Ovary (tissue), 9 donors: Measurements from ENCODE around the gene FNBP1. TPM values are rescaled to one million over a fixed set of nuclear protein-coding genes. Genes with fewer than 3 reads are reported as not detected.
"Not testable (repeated sequence)": the region's sequence is repeated elsewhere in the genome, so short reads cannot be mapped to it uniquely, and the experiment has no call there.

ENCODE experiments used
- DNase-seq, 5 donors: peaks; one replicate each; pipeline ENCODE4 v3.0.0-alpha.2; 2019 to 2020
- H3K27ac ChIP-seq, 2 donors: fragments of 200-600 bp; one replicate each; pipeline versions ENCODE4 v1.5.1 to v1.8.0; 2019 to 2022
- H3K27me3 ChIP-seq: fragments of 200-600 bp; one replicate; pipeline ENCODE4 v1.8.0; 2022
- H3K36me3 ChIP-seq: fragments of 200-600 bp; sonication (generic); one replicate; pipeline ENCODE4 v1.5.1; 2019
- H3K4me1 ChIP-seq: one replicate; pipeline ENCODE4 v1.8.1; 2013; ENCODE audit warnings: mild to moderate bottlenecking, moderate library complexity; ENCODE audit not compliant: insufficient read depth
- H3K4me3 ChIP-seq: fragments of 200-600 bp; sonication (generic); one replicate; pipeline ENCODE4 v1.5.1; 2017
- H3K9me3 ChIP-seq, 2 donors: fragments of 200-600 bp in 1 of 2; sonication (generic) in 1 of 2; one replicate each; pipeline versions ENCODE4 v1.5.1 to v1.8.1; 2013 to 2019; ENCODE audit warnings: mild to moderate bottlenecking in 1 of 2, moderate library complexity in 1 of 2
- CTCF ChIP-seq, 3 donors: fragments of 450-650 bp in 2 of 3; fragments of 200-600 bp in 1 of 3; IDR thresholded peaks; one replicate each; pipeline versions ENCODE4 v1.5.1 to v1.8.0; 2016 to 2022; ENCODE audit warnings: antibody characterized with exemption in 3 of 3, mild to moderate bottlenecking in 1 of 3
- EP300 ChIP-seq: sonication (generic); formaldehyde crosslinking; IDR thresholded peaks from one replicate; pipeline ENCODE4 v1.6.1; 2017; ENCODE audit warnings: antibody characterized with exemption
- POLR2A ChIP-seq: fragments of 450-650 bp; IDR thresholded peaks from one replicate; pipeline ENCODE4 v1.6.1; 2017; ENCODE audit warnings: antibody characterized with exemption, mild to moderate bottlenecking, moderate library complexity
- WGBS, 3 donors: extraction: QIAGEN DNeasy Blood & Tissue Kit in 1 of 3; methylation state at CpG; one replicate each; pipeline versions ENCODE4 v1.1.5 to v1.1.7; 2013 to 2017; 5-methylcytosine and 5-hydroxymethylcytosine counted together
- intact Hi-C, 4 donors: fragments of 100-400 bp; cut with DNase I; formaldehyde crosslinking; loops; one replicate each; pipeline versions ENCODE4 v1.11.0 to v1.15.1; 2022 to 2023
- polyA plus RNA-seq, 2 donors: library from polyadenylated mRNA; stranded (reverse); fragments of 200-250 nt in 1 of 2; fragments of 350-450 nt in 1 of 2; fragmentation: Illumina TruSeq in 1 of 2; extraction: RNeasy Lipid Tissue Mini Kit (QIAGEN cat#74804) in 1 of 2; gene quantifications; one replicate each; pipeline ENCODE4 v1.2.3, GENCODE V29; 2013 to 2014
- total RNA-seq, 7 donors: library from RNA; depleted of rRNA in 2 of 7; stranded (reverse); fragments of >200 nt in 2 of 7; fragmentation: NEBNext Ultra II Directional in 3 of 7; extraction: Animal tissue kit (Norgen Biotek cat#: 25700) in 3 of 7; gene quantifications; one replicate each; pipeline versions ENCODE4 v1.1.0 to v1.2.4, GENCODE V29; 2016 to 2023
- donor health status: DM: no; HTN: no; CAD: no; lungs with moderate emphysema.
- donor health status: DM: no; HTN: no; CAD: no.
- donor health status: Bipolar disorder and iron deficiency.
- donor health status: DM: yes; HTN: yes; CAD: no.
- donor health status: DM: no; HTN: no; CAD: no.
- donor health status: DM: yes; HTN: yes; CAD: no.

Gene FNBP1
- total and polyA plus RNA-seq, 9 donors: 18.0 to 61.5 (median 49.0) TPM

GRCh38 chr9:129983891-129984290 is 59.1 kb downstream of the FNBP1 start:
- no peaks in the 10 kb centered on the region for H3K36me3 ChIP-seq
- H3K9me3 ChIP-seq: no peaks in the 10 kb centered on the region
- WGBS, 3 donors: 50 to 56% (median 53%) methylated on average over 2 of the region's 2 CpGs
- H3K4me3 ChIP-seq: no peak overlapping the region
- H3K4me1 ChIP-seq: peaks cover 2% of the 10 kb centered on the region
- H3K27me3 ChIP-seq: no peaks in the 10 kb centered on the region
- TF ChIP-seq EP300 (no peak), CTCF (IDR thresholded peaks at IDR 0.05) (no peak), POLR2A (no peak)
- DNase-seq: no peak
- intact Hi-C loops: no loop called here
- no peak overlapping the region for H3K27ac ChIP-seq

GRCh38 chr9:129981180-129981907 is 61.6 kb downstream of the FNBP1 start:
- DNase-seq: peak in 2 of 5 donors; percentile 20 to 36
- peaks cover 2% of the 10 kb centered on the region for H3K4me1 ChIP-seq

GRCh38 chr9:129980224-129980623 is 62.8 kb downstream of the FNBP1 start:
- intact Hi-C loops, H3K27ac ChIP-seq, H3K4me3 ChIP-seq, H3K4me1 ChIP-seq, H3K9me3 ChIP-seq, H3K27me3 ChIP-seq, H3K36me3 ChIP-seq, DNase-seq: not testable (repeated sequence)
- 97 to 98% (median 97%) methylated on average over 9 of the region's 9 CpGs for WGBS, 3 donors

More at GRCh38 chr9:129981180-129981907, 61.6 kb downstream of the FNBP1 start:
- Histone ChIP-seq H3K36me3 (no peaks in the 10 kb centered on the region), H3K27me3 (no peaks in the 10 kb centered on the region), H3K27ac (no peak overlapping the region), H3K9me3 (no peaks in the 10 kb centered on the region), H3K4me3 (no peak overlapping the region)
- 66 to 74% (median 72%) methylated on average over 15 of the region's 15 CpGs for WGBS, 3 donors
- no peak for TF ChIP-seq CTCF (IDR thresholded peaks at IDR 0.05)
- no peak for TF ChIP-seq EP300
- TF ChIP-seq POLR2A: no peak
- intact Hi-C loops: no loop called here

- 76 to 84% (median 81%) methylated on average over 8 of the region's 8 CpGs for WGBS, 3 donors
These were observed 63.8 kb downstream of the FNBP1 start for GRCh38 chr9:129979071-129979745.

More at GRCh38 chr9:129979071-129979745, 63.8 kb downstream of the FNBP1 start:
- DNase-seq: no peak
- H3K27ac ChIP-seq: no peak overlapping the region
- TF ChIP-seq EP300: no peak
- TF ChIP-seq CTCF (IDR thresholded peaks at IDR 0.05): no peak
- no peak for TF ChIP-seq POLR2A
- H3K4me1 ChIP-seq: peaks cover 4% of the 10 kb centered on the region
- no peak overlapping the region for H3K4me3 ChIP-seq
- H3K36me3 ChIP-seq: no peaks in the 10 kb centered on the region
- no peaks in the 10 kb centered on the region for H3K27me3 ChIP-seq
- no peaks in the 10 kb centered on the region for H3K9me3 ChIP-seq
- intact Hi-C loops: no loop called here
